Anterior cingulate cortex (tissue), 58 donors: ENCODE measurements around the gene BRF1.
"Not testable (repeated sequence)": the region's sequence is repeated elsewhere in the genome, so short reads cannot be mapped to it uniquely, and the experiment has no call there.

Experiments
- DNase-seq, 58 donors: peaks; one replicate each; lab custom pipeline; 2025; lab: John Stamatoyannopoulos, UW

Gene BRF1

DNA sequence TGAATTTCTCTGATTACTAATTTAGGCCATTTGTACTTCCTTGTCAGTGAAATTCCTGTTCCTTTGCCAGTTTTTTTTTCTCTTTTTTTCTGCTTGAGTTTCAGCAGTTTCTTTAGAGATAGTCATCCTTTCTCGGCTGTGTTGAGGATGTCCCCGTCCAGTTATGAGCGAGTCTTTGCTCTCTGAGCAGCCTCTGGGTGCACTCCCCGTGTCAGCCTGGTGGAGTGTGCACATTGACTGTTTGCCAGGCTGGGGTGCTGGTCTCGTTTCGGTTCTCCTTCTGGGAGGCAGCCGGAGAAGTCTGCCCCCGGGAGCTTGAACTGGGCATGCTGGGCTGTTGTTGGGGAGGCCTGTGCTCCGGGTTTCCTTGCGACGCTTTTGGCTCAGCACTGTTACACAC, 16.7 kb upstream of the BRF1 start:
- peak in 19 of 58 donors; percentile 21 to 54 (median 41) for DNase-seq

DNA sequence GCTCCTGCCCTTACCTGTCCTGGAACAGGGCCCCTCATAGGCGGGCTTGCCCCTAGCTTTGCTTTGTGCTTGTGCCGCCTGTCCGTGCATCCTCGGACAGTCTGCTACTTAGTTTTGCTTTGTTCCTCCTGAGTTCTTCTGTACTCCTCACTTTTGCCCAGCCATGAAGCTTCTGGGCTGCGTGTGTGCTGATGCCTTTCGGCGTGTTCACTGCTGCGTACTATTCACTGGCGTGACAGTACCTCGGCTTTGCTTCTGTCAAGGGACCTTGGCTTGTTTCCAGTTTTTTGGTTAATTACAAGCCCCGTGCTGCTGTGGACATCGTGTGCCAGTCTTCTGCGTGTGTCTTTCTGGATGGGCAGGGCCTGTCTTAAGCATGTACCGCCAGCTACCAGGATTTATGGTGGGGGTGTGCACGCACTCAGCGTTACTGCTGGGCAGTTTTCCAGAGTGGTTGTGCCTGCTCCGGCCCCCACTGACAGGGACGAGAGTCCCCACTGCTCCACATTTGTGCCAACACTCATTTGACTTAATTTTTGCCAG, 16.2 kb upstream of the BRF1 start:
- peak in 1 of 58 donors; percentile 42 for DNase-seq

DNA sequence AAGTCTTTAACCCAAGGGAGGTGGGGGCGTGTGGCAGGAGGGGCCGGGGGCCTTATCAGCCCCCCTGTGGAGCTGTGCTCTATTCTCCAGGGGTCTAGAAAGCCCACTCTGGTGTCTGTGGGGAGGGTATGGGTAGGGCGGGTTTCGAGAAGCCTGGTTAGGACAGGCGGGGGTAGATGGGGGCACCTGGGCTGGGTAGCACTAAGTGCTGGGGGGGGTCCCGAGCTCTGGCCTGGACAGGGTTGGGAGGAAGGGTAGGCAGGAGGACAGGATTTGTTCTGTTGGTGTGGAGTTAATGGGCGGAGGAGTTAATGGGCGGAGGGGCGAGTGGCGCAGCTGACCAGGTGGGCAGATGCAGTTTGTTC, 15.8 kb upstream of the BRF1 start:
- no peak for DNase-seq

DNA sequence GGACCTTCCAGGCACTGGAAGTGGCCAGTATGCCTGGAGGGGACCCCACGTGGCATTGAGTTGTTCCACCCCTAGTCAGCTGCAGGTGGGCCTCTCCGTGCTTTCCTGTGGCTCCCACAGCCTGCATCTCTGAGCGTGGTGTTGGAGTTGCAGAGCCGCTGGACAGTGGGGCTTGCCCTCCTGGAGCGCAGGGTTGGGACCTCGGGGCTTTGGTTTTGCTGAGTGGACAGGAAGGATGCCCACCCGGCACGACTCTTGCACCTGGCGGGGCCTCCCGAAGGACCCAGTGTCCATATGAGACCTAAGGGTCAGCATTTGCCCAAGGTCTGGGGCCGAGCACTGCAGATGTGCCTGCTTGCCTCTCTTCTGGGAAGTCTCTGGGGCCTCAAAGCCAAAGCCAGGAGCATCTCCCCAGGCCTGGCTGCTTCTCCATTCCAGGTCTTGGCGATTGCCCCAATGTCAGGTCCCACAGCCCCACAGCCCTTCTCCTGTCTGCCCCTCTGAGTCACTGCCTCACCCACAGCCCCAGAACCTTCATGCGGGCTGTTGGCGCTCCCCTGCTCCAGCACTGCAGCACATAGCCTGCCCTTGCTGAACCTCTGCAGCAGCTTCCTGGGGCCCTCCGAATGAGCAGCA, 15.3 kb upstream of the BRF1 start:
- no peak for DNase-seq

DNA sequence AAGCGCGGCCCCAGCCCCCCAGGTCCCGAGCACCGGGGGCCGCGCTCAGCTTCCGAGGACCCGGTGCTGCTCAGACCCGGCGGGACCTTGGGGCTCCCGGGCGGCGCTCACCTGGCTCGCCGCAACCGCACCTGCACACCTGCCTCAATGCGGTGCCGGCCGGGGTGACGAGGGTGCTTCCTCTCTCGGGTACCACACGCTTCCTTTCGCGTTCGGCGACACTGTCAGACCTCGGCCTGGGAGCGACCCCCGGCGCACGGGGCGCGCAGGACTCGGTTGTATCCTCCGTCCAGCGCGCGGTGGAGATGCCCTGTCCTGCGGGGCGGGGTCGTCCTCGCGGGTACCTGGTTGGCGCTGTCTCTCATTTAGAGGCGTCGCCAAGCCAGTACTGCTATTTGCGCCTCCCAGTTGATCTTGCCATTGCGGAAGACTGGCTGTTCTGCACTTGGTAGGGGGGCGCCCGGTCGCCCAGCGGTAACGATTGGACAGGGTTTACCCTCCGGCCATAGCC, 14.5 kb upstream of the BRF1 start:
- no peak for DNase-seq

DNA sequence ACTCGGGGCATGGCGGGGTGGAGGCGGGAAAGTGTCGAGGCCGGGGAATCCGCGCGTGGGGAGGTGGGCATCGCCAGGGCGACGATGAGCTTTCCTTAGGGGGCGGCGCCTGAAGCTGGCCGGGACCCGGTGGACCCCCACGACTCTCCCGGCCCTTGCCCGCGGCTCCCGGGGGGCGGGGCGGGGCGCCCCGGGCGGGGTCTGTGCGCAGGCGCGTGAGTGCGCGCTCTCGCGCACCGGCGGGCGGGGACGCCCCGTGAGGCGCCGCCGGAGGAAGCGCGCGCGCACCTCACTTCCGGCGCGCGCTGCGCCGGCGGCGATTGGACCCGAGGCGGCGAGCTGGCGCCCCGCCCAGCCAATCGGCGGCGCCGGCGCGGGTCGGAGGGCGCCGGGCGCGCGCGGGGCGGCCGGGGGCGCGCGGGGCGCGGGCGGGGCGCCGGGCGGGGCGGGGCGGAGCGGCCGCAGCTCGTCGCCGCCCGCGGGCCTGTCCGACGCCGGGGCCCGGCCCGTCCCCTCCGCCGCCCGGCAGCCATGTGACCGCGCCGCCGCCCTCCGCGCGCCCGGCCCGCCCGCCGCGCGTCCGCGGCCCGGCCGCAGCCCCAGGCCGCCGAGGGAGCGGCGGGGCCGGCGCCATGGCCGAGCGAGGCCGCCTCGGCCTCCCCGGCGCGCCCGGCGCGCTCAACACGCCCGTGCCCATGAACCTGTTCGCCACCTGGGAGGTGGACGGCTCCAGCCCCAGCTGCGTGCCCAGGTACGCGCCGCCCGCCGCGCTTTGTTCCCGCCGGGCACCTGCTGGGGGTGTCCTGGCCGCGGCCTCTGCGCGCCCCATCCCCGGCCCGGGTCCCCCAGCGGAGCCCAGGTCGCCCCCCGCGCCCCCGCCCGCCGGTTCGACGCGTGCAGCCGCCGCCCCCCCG, 13.7 kb upstream of the BRF1 start, which contains the start of gene PACS2:
PACS2 (plus strand) TSS at position 462 of the 914 bp plus-strand sequence; CDS start at position 633, 171 bp downstream.
- DNase-seq = peak in 40 of 58 donors; percentile 33 to 87 (median 64)

DNA sequence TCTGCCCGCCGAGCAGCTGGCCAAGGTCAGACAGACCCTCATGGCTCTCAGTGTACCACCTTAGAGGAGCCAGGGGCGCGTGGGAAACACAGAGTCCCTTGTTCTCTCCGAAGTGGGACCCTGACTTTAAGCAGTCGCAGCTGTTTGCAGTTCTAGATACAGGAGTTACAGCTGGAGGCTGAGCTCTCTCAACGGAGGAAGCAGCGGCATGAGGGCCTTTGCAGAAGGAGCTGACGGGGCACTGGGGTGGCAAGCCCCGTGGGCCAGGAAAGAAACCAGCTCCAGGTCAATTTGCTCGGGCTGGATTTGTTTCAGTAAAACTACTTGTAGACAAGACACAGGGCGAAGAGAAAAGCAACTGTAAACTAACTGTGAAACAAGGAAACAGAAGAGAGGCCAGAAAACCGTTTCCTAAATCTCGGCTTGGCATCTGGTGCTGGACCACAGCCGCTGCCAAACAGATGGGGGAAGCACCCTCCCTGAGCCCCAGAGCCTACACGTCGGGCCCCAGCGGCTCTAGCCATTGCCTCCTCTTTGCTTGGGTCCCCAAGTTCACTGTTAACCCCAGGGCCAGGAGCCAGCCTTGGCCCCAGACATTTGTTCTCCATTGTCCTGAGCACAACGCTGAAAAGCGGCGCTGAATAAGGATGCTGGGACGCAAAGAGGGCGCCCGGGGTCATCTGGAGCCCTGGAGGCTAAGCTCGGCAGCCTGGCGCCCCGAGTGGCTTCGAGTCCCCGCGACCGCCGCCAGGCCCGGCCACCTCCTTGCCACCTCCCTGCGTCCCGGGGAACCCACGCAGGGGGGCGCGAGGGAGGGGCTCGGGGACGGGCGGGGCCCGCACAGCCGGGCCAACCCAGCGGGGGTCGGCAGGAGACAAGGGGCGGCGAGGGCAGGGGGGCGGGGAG, 12.8 kb upstream of the BRF1 start:
- DNase-seq = peak in 10 of 58 donors; percentile 39 to 73 (median 58)

DNA sequence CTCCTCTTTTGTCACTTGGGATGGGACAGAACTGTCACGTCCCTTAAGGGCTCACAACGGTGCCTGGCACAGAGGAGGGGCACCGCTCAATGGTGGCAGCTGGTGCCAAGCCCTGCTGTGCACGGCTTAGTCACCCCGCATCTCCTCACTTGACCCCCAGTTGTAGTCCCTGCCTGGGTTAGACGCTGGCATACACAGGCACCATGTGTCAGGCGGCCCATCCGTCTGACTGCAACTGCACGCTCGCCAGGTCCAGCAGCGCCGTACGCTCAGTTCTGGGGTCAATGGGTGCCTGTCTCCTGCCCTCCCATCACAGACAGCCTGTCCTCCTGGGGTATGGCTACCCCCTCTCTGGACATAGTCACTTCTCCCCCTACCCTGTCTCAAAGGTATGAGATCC, 12.2 kb upstream of the BRF1 start:
- peak in 36 of 58 donors; percentile 17 to 87 (median 65) for DNase-seq

DNA sequence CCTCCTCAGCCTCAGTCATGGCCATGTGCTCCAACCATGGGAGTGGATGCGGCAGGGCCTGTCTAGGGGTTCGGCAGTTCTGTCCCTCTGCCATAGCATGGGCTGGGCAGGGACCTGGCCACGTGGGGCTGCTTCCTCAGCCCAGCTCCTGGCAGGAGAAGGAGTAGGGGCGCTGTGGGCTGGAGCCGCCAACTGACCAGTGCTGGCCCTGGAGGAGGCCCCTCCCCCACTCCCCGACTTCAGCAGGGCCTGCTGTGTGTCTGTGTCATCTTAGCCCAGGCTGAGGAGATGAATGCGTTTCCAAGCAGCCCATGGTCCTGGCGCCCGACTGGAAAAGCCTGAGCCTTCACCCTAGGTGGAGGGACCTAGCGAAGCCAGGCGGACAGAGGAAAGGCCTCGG, 11.0 kb upstream of the BRF1 start:
- DNase-seq = peak in 3 of 58 donors; percentile 38 to 42 (median 40)

DNA sequence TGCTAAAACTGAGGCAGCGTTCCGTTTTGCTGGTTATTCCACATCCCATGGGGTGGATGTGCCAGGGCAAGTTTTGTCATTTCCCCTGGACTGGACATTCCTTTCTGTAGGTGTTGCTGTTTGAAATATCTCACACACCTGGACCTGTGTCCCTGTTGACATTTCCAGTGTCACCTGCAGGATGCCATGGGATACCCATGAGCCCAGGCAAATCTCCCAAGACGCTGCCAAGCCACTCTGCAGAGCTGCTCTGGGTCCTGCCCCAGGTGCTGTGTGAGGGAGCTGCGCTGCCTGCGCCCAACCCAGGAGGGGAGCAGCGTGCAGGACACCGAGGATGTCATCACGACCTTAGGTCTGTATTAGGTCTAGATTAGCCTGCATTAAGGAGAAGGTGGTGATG, 8.6 kb upstream of the BRF1 start:
- DNase-seq = no peak

DNA sequence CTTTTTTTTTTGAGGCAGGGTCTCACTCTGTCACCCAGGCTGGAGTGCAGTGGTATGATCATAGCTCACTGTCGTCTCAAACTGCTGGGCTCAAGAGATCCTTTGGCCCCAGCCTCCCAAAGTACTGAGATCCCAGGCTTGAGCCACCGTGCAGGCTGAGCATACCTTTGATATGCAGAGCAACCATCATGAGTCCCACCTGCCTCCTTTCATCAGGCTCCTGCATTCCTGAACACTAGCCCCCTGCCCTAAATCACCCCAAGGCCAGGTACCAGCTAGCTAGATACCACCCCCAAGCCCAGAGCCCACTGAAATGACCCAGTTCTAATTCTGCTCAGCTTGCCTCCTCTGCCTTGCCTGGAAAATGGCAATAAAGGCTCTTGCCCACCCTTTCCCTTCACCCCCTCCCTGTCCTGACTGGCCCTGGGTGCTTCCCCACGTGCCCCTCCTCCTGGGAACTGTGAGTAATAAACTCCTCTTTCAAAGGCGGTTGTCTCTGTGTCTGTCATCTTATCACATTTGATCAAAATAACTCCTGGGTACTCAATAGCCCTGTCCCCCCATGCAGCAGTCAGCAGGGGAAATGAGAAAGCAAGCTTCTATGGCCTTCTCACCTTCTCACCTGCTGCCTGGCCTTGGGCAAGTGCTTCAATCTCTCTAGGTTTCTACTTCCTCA, 6.4 kb upstream of the BRF1 start:
- no peak for DNase-seq

DNA sequence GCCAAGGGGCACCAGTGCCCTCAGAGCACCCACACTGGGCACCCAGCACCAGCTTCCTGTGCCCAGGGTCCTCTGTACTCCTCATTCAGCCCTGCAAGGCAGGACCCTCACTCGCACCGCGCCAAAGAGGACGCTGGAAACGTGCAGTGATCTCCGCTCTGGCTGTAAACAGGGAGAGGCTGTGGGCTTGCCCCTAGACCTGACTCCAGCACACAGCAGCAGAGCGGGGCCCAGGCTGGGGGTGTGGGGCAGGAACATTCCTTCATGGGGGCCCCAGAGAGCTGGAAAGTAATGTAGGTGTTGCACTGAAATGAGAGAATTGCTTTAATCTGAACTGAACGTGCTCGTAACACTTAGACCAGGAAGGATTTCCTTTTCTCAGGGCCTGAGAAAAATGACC, 5.0 kb upstream of the BRF1 start:
- DNase-seq = no peak

DNA sequence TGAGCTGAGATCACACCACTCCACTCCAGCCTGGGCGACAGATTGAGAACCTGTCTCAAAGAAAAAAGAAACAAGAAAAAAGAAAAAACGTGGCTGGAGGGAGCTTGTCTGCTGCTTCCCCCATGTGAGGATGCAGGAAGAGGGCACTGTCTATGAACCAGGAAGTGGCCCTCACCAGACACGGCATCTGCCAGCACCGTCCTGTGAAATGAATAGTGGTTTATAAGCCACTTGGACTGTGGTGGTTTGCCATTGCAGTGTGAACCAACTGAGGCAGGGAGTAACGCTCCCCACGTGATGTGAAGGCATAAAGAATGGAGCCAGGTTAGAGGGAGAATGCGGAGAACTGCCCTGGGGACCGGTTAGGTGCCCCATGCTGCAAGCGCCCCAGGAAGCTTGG, 4.5 kb upstream of the BRF1 start:
- DNase-seq = no peak

DNA sequence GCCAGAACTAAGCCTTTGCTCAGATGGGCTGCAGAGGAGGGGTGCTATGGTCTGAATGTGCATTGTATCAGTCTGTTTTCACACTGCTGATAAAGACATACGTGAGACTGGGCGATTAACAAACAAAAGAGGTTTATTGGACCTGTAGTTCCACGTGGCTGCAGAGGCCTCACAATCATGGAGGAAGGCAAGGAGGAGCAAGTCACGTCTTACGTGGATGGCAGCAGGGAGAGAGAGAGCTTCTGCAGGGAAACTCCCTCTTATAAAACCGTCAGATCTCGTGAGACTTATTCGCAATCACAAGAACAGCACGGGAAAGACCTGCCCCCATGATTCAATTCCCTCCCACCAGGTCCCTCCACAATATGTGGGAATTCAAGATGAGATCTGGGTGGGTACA, 3.8 kb upstream of the BRF1 start:
- no peak for DNase-seq

DNA sequence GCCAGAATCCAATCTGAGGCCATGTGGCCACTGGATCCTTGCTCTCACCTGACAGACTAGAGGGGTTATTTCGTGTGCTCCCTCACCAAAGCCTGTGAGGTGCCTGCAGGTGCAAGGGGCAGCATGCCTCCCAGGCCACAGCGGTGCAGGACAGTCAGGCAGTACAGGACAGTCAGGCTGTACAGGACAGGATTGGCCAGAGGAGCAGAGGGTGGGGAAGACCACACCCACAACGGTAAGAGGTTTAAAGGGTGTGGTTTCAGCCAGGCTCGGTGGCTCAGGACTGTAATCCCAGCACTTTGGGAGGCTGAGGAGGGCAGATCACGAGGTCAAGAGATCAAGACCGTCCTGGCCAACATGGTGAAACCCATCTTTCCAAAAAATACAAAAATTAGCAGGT, 3.1 kb upstream of the BRF1 start:
- DNase-seq = no peak

DNA sequence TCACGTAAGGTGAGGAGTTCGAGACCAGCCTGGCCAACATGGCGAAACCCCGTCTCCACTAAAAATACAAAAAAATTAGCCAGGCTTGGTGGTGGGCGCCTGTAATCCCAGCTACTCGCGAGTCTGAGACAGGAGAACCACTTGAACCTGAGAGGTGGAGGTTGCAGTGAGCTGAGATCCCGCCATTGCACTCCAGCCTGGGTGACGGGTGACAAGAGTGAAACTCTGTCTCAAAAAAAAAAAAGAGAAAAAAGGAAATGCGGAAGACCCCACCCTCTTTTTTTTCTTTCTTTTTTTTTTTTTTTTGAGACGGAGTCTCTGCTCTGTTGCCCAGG, 1.1 kb upstream of the BRF1 start:
- not testable (repeated sequence) for DNase-seq

DNA sequence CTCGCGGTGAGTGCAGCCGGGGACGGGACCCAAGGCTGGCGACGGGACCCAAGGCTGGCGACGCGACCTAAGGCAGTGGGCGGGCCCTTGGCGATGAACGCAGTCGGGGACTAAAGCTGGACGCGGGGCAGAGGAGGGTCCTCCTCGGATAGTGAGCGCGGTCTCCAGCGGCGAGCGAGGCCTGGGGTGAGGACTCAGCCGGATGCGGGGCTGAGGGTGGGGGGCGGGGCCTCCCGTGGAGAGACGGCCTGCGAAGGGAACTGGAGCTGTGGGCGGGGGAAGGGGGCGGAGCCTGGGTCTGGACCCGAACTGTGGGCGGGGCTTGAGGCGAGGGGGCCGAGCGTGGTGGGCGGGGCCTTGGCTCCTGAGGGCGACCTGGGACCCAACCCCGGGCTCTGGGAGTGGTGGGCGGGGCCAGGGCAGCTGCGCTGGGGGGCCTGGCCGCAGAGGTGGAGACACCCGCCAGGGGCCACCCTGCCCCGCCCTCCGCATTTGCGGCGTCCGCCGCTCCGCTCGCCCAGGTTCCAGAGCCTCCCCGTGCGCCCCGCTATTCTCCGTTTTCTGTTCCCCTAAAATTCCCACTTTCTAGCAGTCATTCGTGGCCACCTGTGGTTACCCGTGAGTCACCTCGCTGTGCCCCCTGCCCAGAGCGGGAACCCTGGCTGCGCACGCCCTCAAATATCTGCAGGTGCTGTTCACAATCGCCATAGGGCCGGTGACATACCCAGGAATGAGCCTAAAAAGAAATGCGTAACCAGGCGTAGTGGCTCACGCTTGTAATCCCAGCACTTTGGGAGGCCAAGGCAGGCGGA, 508 bp upstream of the BRF1 start:
- peak; percentile 39 to 98 (median 94) for DNase-seq

DNA sequence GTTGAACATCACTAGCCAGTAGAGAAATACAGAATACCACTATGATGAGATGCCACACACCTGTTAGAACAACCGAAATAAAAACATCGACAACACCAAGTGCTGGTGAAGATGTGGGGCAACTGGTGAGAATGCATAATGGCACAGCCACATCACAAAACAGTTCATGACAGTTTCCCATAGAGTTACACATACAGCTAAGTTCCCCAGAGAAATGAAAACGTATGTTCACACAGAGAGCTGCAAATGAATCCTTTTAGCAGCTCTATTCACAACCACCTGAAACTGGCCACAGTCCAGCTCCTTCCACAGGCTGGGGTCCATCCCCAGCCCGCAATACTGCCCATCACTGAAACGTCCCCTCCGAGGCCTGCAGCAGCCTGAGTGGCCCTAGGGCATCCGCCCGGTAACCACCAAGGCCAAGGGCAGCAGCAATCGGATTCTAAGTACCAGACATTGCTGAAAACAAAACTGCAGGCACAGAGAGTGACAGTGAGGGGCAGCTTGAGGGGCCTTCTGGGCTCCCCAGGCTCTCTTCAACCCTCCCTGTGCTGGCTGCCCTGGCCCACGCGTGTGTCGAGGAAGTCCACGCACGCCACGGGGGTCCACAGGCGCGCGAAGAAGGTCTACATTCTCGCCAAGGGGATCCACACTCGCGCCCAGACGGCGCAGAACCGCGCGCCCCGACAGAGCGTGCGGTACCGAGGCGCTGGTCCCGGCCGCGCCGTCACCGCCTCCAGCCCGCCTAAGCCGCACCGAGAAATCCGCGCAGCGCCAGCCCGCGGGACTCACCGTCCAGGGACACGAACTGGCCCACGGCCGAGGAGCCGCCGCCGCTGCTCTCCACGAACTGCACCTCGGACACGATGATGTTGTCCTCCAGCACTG, 903 bp downstream of the BRF1 start:
- DNase-seq = peak in 1 of 58 donors; percentile 37
